ENCODE data around the gene TEAD1.
"Not testable (repeated sequence)": the region's sequence is repeated elsewhere in the genome, so short reads cannot be mapped to it uniquely, and the experiment has no call there.

Gene TEAD1

DNA sequence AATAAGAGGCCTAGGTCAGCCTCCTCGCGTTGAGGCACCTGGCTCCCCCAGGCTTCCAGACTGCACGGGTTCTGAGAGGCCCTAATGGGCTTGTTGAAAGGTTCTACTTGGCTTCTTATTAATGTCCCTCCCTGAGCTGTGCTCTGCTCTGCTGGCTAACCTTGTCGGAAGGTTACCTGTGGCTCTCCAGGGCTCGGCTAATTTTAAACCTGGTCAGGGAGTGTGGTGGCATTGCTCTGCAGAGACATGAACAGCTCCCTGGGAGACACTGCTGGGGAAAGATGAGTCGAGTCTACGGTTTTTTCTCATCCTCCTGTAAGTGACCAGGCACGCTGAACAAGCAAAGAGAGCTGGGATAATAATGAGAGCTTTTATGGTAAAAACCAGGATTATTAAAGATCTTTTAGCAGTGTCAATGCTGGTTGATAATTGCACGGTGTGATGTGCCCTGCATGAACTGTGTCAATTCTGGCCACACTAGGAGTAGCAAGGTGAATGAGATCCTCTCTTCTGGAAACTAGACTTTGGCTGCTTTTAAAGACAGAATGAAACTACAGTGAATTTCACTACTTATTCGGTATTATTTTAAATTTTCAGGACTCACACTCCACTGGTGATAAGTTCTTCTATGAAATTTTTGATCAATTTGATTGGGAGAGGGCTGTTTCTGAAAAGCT is 70.7 kb downstream of the TEAD1 start:
- no peak for FAIRE-seq

DNA sequence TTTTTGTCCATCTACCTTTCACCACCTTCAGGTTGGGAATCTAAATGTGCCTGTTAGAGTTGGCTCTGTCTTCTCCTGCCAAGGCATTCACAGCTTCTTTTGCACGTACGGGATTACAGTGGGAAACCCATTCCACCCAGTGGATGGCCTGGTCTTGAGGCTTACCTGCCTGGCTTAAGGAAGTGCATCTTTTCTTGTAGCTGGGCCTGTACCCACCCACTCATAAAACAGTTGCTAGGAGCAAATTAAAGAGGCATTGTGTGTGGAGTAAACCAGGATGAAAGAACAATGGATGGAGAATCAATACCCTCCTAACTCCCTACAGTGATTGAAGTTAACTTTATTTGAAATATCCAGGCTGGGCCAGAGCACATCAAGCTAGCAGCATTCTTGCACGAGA is 71.6 kb downstream of the TEAD1 start:
- FAIRE-seq = no peak

DNA sequence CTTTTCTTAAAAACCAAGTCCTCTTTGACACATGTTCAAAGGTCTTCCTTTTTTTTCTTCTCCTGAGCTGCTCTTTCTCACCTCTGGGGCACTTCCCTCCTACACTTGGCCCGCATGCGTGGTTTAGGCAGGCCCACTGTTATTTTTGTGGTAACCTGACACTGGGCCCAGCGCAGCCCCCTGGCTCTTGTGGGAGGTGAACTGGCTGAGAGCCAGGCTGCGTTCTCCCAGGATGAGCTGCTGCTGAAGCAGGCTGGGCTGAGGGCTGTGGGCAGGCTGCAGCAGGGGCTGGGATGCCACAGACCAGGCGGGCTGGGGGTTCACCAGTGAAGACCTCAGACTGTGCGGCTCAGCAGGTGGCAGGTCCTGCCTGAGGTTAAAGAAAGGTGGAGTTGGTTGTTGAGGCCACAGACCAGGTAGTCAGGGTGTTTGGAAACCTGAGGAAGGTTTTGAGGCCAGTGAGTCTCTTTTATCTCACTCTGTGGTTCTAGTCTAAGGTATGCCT is 72.4 kb downstream of the TEAD1 start:
- FAIRE-seq = no peak

DNA sequence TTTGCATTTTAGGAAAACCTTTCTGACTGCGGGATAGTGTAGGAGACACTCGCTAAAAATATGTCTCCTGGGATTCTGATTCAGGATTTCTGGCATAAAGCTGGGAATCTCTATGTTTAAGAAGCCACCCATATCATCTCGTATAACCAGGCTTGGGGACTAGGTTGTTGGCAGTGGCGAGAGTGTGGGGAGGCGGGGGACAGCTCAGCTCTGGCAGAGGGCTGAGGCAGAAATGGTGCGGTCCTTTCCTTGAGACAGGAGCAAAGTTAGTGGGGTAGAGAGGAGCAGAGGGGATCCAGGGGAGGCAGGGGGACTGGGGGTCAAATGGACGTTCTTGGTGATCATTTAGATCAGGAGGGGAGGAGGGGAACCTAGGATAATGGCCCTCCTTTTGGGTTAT is 74.3 kb downstream of the TEAD1 start:
- FAIRE-seq = no peak

DNA sequence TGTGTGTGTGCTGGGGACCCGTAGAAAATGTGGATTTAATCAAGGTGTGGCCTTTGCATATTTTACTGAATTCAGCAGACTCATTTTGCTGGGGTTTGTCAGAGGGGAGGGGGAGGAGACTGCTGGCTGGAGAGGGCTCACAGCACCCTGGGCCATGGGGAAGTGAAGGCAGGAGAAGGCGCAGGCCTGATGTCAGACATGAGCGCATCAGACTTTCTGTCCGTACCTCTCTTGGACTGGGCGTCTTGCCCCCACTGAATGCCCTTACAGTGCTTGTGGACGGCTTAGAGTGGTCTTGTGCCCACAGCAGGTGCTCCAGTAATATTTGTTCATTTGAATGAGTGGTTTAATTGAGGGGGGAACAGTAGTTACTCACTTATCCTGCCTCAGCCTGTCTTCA is 75.2 kb downstream of the TEAD1 start:
- no peak for FAIRE-seq

DNA sequence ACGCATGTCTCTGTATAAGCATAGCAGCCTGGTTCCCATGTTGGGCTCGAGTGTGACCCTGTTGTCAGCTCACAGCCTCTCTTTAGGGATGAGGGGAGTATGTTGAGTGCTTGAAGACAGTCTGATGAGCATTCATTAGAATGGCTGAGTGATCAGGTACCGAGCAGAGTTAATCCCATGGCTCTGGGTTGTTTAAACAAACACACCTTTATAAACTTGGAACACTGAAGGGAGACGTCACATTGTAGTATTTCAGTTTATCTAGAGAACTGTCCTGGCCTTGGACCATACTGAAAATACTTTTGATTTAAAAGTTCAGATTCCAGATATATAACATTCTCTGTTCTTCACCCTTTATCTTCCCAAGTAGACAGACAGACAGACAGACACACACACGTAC is 76.0 kb downstream of the TEAD1 start:
- no peak for FAIRE-seq

DNA sequence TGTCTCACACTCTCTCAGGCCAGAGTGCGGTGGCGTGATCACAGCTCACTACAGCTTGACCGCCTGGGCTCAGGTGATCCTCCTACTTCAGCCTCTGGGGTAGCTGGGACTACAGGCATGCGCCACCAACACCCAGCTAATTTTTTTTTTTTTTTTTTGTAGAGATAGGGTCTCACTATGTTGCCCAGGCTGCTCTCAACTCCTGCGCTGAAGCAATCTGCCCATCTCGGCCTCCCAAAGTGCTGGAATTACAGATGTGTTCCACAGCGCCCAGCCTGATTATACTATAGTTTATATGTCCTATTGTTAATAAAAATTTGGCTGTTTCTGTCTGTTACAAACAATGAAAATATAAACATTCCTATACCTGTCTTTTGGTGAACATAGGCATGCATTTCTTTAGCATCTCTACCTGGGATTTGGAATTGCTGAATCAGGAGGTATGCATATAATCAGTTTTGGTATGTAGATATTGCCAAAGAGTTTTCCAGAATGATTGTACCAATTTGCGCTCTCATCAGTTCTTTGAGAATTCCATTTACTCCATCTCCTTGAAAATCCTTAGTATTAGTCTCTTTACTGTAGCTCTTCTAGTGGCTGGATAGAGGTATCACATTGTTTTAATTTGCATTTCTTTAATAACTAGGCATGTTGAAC is 78.8 kb downstream of the TEAD1 start:
- FAIRE-seq = peak; percentile 36

DNA sequence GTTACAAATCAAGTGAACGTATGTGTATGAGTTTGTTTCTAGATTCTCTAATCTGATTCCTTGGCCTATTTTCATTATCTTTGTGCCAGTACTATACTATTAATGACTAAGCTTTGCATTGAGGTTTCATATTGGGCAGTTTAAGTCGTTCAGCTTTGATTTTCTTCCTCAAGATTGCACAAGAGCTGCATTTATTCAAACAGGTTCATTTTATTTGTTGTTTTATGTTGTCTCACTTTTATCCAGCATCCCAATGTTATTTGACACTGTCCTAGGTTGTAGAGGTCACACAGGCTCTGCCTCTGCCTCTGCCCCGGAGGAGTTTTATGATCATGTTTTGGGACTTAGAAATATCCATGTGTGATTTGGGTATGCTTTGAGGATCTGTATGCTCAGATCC is 79.8 kb downstream of the TEAD1 start:
- FAIRE-seq = no peak

DNA sequence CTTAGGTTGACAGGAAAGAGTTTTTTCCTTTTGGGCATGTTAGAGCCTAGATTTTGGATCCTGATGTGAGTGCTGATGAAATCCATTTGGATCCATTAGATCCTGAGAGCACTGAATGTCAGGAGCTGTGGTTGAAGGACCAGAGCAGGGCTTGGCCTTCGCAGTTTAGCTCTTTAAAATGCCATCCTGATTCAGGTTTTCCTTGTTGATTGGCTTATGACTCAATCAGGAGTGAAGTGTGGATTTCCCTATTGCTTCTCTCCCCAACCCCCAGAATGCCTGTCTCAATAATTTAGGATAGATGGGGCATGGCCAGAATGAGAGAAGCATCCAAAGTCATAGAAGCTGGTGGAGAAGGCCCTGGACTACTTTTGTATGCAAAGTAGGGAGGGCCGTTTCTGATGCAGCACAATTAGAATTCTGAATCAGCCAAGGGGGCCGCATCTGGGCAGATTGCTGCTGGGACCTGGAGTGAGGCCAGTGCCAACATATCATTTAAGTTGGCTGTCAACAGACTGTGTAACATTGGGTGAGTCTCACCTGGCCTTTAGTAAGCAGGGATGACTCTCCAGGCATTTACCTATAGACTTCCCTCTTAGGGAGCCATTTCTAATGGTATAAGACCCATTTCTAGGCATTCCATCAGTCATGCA is 80.5 kb downstream of the TEAD1 start:
- FAIRE-seq = no peak

DNA sequence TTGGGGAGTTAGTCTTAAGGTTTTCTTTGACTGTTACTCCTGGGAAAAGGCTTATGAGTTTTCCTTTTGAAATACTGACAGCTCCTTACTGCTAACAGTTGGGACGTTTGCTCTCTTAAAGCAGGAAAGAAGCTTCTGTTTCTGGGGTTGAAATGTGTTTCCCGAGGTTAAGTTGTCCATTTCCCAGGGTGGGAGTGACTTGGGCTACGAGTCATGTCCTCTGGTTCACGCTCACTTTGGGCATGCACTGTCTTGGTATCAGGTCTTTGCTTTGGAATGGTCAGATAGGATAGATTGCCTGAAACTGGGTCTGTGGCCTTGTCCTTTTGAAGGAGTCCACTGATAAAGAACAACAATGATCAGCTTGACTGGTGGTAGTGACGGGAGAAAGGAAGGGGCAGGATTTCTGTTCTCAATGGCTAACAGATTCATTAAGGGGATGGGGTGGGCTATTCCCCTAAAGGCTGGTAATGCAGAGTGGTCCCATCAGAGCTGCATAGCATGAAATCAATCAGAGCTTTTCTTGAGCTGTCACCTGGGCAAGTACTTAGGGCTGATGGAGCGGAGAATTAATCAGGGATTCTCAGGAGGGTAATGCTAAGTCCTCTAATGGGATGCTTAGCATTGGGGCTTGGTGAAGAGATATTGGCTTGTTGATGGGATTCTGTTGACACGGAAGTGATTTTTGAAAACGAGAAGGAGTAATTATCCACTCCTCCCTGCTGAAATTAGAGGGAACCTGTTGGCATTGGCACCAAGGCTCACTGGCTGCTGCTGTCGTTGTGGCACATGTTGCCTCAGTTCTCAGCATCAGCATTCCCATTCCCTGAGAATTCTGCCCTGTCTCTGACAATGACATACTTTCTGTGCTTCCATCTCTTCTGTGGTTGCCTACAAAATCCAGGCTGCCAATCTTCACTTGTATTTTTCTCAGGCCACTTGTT is 81.6 kb downstream of the TEAD1 start:
- FAIRE-seq = no peak

DNA sequence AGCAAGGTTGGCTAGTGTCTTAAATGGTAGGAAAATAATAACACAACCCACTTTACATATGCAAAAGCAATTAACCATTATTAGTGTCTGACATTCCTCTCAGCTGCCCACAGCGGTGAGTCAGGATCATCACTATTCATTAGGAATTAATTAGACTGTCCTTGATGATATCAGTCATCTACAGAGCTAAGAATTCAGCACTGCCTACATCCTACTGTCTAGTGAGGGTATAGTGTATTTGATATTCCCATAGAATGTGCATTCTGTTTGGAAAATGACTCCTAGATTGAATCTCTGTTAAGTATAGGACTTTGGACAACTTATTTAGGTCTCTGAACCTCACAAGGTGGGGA is 82.2 kb downstream of the TEAD1 start:
- no peak for FAIRE-seq

DNA sequence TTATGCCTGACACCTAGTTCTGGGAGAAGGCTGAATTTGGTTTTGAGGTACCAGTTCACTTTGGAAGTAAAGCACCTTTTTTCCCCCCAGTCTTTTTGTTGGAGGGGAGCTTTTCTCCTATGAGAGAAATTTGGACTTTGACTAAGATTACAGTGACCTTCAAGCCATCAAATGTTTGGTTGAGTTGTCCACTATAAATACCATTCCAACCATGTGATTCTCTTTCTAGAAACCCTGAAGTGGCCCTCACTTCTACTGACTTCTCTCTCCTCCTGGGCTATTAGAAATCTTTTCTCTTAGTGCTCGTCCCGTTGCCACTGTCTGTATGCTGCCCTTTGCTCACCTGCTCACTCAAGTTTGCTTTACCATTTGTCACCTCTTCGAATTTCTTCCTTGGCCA is 82.6 kb downstream of the TEAD1 start:
- no peak for FAIRE-seq

DNA sequence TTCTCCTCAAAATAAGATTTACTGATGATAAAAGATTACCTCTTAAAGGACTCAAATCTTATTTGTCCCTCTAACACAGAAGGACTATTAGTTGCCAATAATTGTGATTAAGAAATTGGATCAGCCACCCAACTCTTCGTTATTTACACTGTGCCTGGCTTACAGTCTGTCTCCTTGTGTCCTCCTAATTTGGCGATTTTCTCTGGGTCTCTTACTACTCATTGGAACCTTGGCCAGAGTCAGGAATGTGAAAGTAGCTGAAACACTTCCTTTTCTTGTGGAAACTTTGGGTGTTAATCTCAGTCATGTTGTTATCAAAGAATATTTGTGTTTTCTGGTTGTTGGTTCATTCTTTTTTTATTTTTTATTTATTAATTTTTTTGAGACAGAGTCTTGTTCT is 83.2 kb downstream of the TEAD1 start:
- FAIRE-seq = no peak

DNA sequence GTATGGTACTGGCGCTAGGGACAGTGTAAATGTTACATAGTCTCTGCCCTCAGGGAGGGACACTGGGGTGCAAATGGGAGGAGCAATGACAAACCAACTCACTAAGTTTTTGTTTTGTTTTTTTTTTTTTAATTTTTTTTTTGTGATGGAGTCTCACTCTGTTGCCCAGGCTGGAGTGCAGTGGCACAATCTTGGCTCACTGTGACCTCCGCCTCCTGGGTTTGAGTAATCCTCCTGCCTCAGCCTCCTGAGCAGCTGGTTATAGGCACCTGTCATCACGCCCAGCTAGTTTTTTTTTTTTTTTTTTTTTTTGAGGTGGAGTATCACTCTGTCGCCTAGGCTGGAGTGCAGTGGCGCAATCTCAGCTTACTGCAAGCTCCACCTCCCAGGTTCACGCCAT is 83.9 kb downstream of the TEAD1 start:
- FAIRE-seq = not testable (repeated sequence)

DNA sequence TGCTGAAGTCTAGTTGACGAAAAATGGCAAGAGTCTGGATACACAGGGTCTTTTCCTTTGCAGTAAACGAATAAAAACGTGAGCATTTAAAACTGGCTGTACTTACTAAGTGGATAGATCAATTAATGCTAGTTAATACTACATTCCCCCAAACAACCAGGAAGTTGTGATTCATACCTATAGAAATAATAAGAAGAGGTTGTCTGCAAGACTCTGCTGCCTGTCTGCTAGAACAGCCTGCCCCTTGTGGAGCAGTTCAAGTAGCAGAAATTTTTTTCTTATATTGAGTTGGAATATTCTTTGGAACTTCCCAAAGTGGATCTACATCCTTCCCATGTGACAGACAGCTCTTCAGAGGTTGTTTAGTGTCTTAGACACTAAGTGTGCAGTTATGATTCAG is 86.8 kb downstream of the TEAD1 start:
- no peak for FAIRE-seq

DNA sequence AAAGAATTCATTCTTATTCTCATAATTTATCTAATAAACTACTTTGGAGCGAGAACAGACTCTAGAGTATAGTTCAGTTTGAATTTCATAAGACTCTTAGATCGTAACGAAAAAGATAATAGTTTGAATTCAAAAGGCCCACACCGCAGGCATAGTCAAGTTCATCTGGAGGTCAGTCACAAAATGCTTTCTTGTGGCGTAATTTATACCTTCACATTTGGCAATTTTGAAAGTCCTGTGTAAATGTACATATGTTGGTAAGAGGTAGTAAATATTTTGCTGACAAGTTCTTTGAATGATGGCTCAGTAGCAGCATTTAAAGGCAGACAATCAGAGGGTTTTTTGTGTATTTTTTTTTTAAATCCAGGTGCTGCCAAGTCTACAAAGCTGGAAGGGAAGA is 88.1 kb downstream of the TEAD1 start:
- FAIRE-seq = no peak

DNA sequence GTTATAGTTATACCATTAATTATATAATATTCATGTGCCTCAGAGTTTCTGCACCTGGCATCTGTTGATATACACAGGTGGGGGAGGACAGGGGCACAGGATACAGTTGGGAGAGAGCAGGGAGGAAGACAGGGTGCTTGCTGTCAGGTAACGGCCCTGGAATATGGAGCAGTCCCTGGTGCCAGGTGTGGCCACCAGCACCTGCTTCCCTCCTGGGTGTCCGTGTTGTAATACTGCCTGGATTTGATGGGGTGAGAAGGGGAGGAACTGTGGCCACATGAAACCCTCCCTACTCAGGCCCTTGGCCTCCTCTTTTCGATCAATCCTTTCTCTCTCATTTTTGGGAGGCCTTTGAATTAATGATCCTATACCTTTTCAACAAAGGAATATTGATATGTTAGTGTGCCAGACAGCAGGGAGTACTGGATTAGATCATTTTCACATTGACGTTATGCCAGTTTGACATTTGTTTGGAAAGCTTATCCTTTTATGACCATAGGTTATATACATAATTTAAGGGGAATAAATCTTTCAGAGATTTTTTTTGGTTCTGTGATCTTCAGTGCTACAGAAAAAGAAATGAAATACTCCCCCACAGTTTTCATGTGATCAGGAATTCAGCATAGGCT is 88.6 kb downstream of the TEAD1 start:
- FAIRE-seq = no peak

DNA sequence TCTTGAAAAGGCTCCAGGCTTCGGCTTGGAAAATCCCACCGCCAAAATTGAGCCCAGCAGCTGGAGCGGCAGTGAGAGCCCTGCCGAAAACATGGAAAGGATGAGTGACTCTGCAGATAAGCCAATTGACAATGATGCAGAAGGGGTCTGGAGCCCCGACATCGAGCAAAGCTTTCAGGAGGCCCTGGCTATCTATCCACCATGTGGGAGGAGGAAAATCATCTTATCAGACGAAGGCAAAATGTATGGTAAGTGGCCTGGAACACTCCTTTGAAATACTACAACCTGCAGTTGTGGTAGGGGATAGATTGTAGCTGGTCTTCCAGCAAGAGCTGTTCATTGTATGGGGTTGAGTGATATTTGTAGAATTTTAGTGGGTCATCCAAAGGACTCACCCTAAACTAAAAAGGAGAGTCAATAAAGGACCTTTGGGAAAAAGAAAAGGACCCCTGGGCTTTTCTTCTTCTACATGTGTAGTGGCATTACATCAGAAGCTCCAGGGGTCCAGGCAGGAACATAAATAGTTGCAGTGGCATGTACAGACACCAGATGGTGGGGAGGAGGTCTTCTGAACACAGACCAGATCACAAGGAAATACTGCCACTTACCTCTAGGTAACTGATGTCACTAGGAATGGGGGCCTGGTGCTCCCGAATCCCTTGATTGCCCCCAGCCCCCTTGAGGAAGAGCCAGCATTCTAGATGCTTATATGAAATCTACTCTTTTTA is 90.1 kb downstream of the TEAD1 start:
- FAIRE-seq = no peak

DNA sequence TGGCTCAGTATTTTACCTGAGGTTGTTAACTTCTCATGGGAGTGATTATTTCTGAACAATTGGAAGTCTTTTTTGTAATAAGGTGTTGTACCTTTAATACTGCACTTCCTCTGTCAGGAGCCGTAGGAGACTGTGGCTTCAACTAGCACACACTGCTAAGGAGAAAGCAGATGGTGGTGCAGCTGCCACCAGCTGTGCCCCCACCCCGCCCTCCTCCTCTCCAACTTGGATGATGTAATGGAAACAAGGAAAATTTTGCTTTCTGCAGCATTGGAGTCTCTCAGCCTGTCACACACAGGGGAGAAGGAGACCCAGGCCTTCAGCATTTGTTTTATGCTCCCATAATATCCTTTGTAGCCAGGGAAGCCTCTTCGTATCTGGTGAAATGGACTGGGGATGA is 91.2 kb downstream of the TEAD1 start:
- FAIRE-seq = no peak

DNA sequence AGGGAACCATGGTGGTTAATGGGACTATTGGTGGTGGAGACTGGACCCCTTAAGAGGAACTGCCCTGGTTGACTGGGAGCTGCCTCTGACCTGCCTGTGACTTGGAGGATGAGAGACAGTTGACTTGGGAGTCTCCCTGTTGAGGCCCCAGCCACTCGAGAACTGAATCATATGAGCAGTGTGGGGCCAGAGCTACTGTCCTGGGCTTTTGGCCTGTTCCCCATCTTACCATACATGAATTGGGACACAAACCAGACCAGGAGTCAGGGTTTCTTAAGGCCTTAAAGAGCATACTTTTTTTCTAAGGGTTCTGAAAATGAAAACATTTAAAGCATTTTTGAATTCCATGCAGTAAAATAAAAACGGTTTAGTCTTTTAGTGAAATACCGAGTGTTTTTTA is 92.8 kb downstream of the TEAD1 start:
- FAIRE-seq = no peak

DNA sequence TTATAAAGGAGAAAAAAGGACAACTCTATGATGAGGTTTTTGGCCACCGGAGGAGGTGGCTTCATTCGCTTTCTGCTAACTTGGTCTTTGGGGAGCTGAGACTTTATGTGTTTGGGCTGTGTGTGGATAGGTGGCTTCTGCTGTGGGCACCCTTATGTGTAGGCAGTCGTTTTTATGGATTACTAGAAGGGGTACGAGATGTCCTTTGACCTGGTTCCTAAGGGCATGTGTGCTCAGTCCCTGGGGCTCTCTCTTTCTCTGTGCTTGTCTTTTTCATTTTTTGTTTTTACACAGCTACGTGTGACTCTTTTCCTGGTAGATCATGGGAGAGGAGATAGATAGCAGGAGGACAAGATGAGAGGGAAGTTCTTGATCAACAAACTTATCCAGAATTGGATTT is 93.4 kb downstream of the TEAD1 start:
- FAIRE-seq = no peak
